ENCODE measurements around the gene ELOF1. TPM values are rescaled to one million over a fixed set of nuclear protein-coding genes. Genes with fewer than 3 reads are reported as not detected.

Gene ELOF1
- total and polyA plus RNA-seq, 2 of the 13 experiments (the other 11 are each of a cell fraction or from before 2014, with no cell fraction given): 14.5 to 43.2 TPM

GRCh38 chr19:11552666-11553372, 6.2 kb downstream of the ELOF1 start (continued):
- TF ChIP-seq STAT6 (CRISPR knock-in tag; IDR thresholded peaks at IDR 0.05; ENCODE audit: borderline replicate concordance): no peak
- TF ChIP-seq WIZ (CRISPR knock-in tag; IDR thresholded peaks at IDR 0.05): no peak
- no peak for TF ChIP-seq SIN3B (IDR thresholded peaks at IDR 0.05; ENCODE audit: low read length)
- no peak for TF ChIP-seq YEATS4 (CRISPR knock-in tag; IDR thresholded peaks at IDR 0.05; ENCODE audit: borderline replicate concordance)
- TF ChIP-seq ZNF687 (CRISPR knock-in tag; IDR thresholded peaks at IDR 0.05): no peak
- no peak for TF ChIP-seq RORA (CRISPR knock-in tag; IDR thresholded peaks at IDR 0.05)
- no peak for TF ChIP-seq ADNP (CRISPR knock-in tag; IDR thresholded peaks at IDR 0.05)
- no peak for TF ChIP-seq ZBTB42 (CRISPR knock-in tag; IDR thresholded peaks at IDR 0.05)
- TF ChIP-seq KDM6A (CRISPR knock-in tag; IDR thresholded peaks at IDR 0.05; ENCODE audit: low read depth): no peak
- TF ChIP-seq SAFB2 (CRISPR knock-in tag; IDR thresholded peaks at IDR 0.05; ENCODE audit: borderline replicate concordance, low read depth): no peak
- no peak for TF ChIP-seq SMARCC2 (IDR thresholded peaks at IDR 0.05)
